K562 (cell line): ENCODE measurements around the gene PLXNB1. TPM values are rescaled to one million over a fixed set of nuclear protein-coding genes. Genes with fewer than 3 reads are reported as not detected.
A peak's percentile ranks its signal among the peaks of the same experiment; 100 is the strongest.

ENCODE experiments used
- ARID4B ChIP-seq: sonication (generic); formaldehyde crosslinking; IDR thresholded peaks from 2 replicates; pipeline ENCODE4 v1.8.0; 2022; ENCODE audit warnings: mild to moderate bottlenecking, missing genetic modification reagents
- BCLAF1 ChIP-seq, 2 experiments: fragments of 450-650 bp in 1 of 2; IDR thresholded peaks; 2 replicates each; pipeline ENCODE4 v1.6.1; 2011 to 2017; ENCODE audit warnings: low read depth in 2 of 2, antibody characterized with exemption in 1 of 2, borderline replicate concordance in 1 of 2, low read length in 1 of 2, mild to moderate bottlenecking in 1 of 2, mixed read lengths in 1 of 2; ENCODE audit not compliant: control insufficient read depth in 1 of 2
- BRCA1 ChIP-seq, 2 experiments: fragments of 450-650 bp in 1 of 2; sonication (generic) in 1 of 2; formaldehyde crosslinking in 1 of 2; IDR thresholded peaks; 2 replicates each; pipeline versions ENCODE4 v1.5.0 to v1.6.1; 2017 to 2020; ENCODE audit warnings: mild to moderate bottlenecking in 1 of 2, missing genetic modification reagents in 1 of 2
- FOXP4 ChIP-seq: sonication (generic); formaldehyde crosslinking; IDR thresholded peaks from 2 replicates; pipeline ENCODE4 v1.8.0; 2022; ENCODE audit warnings: mild to moderate bottlenecking, missing genetic modification reagents, borderline replicate concordance
- ILF3 ChIP-seq: fragments of 450-650 bp; IDR thresholded peaks from 2 replicates; pipeline ENCODE4 v1.6.1; 2018; ENCODE audit warnings: antibody characterized with exemption, mild to moderate bottlenecking, moderate library complexity, borderline replicate concordance
- KDM2B ChIP-seq: fragments of 250-450 bp; sonication (Bioruptor Pico); IDR thresholded peaks from 2 replicates; pipeline ENCODE4 v1.8.0; 2021; ENCODE audit warnings: mild to moderate bottlenecking, moderate library complexity
- PHTF2 ChIP-seq: fragments of 250-450 bp; sonication (Bioruptor Pico); IDR thresholded peaks from 2 replicates; pipeline ENCODE4 v1.5.0; 2021; ENCODE audit warnings: mild to moderate bottlenecking
- PRPF4 ChIP-seq: fragments of 200-400 bp; formaldehyde crosslinking; IDR thresholded peaks from one replicate; pipeline ENCODE4 v1.6.1; 2017; ENCODE audit warnings: low read length, low read depth, mild to moderate bottlenecking; ENCODE audit not compliant: insufficient read depth, poor library complexity, severe bottlenecking
- SMARCA5 ChIP-seq: fragments of 450-650 bp; IDR thresholded peaks from 2 replicates; pipeline ENCODE4 v1.6.1; 2016
- SOX6 ChIP-seq: fragments of 450-650 bp; IDR thresholded peaks from 2 replicates; pipeline ENCODE4 v1.6.1; 2014; ENCODE audit warnings: mild to moderate bottlenecking
- polyA plus RNA-seq, 8 experiments: library from polyadenylated mRNA; depleted of rRNA in 4 of 8; stranded (reverse) in 5 of 8; unstranded in 3 of 8; fragments of >200 nt; fragmentation: Nextera tagmentation in 2 of 8; fragmentation: Illumina TruSeq in 1 of 8; extraction: Ambion mirVana in 2 of 8; extraction: Trizol in 1 of 8; gene quantifications; 2 replicates each; pipeline versions ENCODE4 v1.2.1 to v1.2.3, GENCODE V29; 2011 to 2014; ENCODE audit warnings: inconsistent platforms in 1 of 8, missing spikeins in 1 of 8
- total RNA-seq, 7 experiments: library from RNA; depleted of rRNA in 6 of 7; stranded (reverse); fragments of >200 nt in 6 of 7; fragmentation: Illumina TruSeq in 2 of 7; extraction: Trizol in 2 of 7; gene quantifications; 2 replicates each; pipeline versions ENCODE4 v1.2.1 to v1.2.3, GENCODE V29; 2011 to 2021; ENCODE audit warnings: low replicate concordance in 1 of 7

The PLXNB1 gene
- total and polyA plus RNA-seq, 9 of the 15 experiments (the other 6 are each of a cell fraction or from before 2014, with no cell fraction given): 0.17 to 17.4 (median 6.0) TPM

- TF ChIP-seq ARID4B (CRISPR knock-in tag) (0 out of 2 replicates have a peak, but pooled peaks have one; percentile 46), SOX6 (no peak), BCLAF1 (IDR thresholded peaks at IDR 0.05; ENCODE audit: borderline replicate concordance in 1 of 2, control insufficient read depth in 1 of 2, low read depth in 2 of 2, low read length in 1 of 2) (no peak), ILF3 (no peak), PRPF4 (no peak), SMARCA5 (no peak), FOXP4 (CRISPR knock-in tag) (no peak), KDM2B (CRISPR knock-in tag) (no peak), BRCA1 (IDR thresholded peaks at IDR 0.05) (no peak), BRCA1 (CRISPR knock-in tag; IDR thresholded peaks at IDR 0.05) (no peak), PHTF2 (CRISPR knock-in tag) (no peak)
These were observed 10.1 kb upstream of the PLXNB1 start, which contains the start of the genes CCDC51 and TMA7 (continued) for GRCh38 chr3:48439820-48440589.
